Mesothelial cell of epicardium (in vitro differentiated cells): ENCODE measurements around the gene TRIM47. TPM values are rescaled to one million over a fixed set of nuclear protein-coding genes. Genes with fewer than 3 reads are reported as not detected.
A peak's percentile ranks its signal among the peaks of the same experiment; 100 is the strongest.

ENCODE experiments used
- DNase-seq, 2 experiments: peaks; one replicate each; pipeline ENCODE4 v3.0.0; 2021; ENCODE audit warnings: low spot score in 2 of 2; ENCODE audit not compliant: unreplicated experiment in 2 of 2
- H3K27ac Mint-ChIP-seq: 2 replicates; pipeline ENCODE4 v1.8.0; 2021; ENCODE audit warnings: mixed read lengths
- H3K27me3 Mint-ChIP-seq: 2 replicates; pipeline ENCODE4 v1.8.0; 2021; ENCODE audit warnings: low read depth, mixed read lengths
- H3K36me3 Mint-ChIP-seq: 2 replicates; pipeline ENCODE4 v1.8.0; 2021; ENCODE audit warnings: mixed read lengths
- H3K4me1 Mint-ChIP-seq: 2 replicates; pipeline ENCODE4 v1.8.0; 2021; ENCODE audit warnings: mixed read lengths
- H3K4me3 Mint-ChIP-seq: 2 replicates; pipeline ENCODE4 v1.8.0; 2021; ENCODE audit warnings: mild to moderate bottlenecking, moderate library complexity, mixed read lengths
- H3K9me3 Mint-ChIP-seq: 2 replicates; pipeline ENCODE4 v1.8.0; 2021; ENCODE audit warnings: mixed read lengths
- total RNA-seq: library from RNA; stranded (reverse); gene quantifications from 3 replicates; pipeline ENCODE4 v1.2.1, GENCODE V29; 2021
- TF ChIP-seq, protein P1 (sequence below): fragments of 200-600 bp; sonication (generic); IDR thresholded peaks from one replicate; pipeline ENCODE4 v1.5.0; 2021; ENCODE audit warnings: antibody characterized with exemption; ENCODE audit not compliant: unreplicated experiment

Gene TRIM47
- total RNA-seq, 1 donor from 2014 or later, result 2.9 TPM

DNA sequence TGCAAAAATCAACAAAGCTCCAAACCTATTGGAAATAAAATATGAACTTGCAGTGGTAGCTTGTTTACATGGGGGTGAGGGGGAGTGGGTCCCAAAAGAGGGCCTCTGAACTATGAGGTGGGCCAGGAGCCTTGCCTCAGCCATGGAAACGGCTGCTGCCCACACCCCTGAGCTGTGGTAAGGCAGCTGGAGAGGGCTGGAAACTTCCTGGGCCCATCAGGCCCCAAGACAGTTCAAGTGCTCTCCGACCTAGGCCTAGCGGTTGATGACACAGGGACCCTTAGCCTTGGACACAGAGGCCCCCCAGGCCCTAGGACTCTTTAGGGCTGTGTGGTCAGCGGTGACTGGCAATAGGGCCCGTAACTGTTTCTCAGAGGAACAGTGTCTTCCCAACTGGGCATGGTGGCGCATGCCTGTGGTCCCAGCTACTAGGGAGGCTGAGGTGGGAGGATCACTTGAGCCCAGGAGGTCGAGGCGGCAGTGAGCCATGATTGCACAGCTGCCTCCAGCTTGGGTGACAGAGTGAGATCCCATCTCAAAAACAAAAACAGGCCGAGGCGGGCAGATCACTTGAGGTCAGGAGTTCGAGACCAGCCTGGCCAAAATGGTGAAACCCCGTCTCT lies 52.5 kb downstream of the TRIM47 start:
- DNase-seq, result no peak
- no peak overlapping the region for H3K4me3 Mint-ChIP-seq
- H3K9me3 Mint-ChIP-seq, result no peaks in the 10 kb centered on the region
- TF ChIP-seq, protein P1, sequence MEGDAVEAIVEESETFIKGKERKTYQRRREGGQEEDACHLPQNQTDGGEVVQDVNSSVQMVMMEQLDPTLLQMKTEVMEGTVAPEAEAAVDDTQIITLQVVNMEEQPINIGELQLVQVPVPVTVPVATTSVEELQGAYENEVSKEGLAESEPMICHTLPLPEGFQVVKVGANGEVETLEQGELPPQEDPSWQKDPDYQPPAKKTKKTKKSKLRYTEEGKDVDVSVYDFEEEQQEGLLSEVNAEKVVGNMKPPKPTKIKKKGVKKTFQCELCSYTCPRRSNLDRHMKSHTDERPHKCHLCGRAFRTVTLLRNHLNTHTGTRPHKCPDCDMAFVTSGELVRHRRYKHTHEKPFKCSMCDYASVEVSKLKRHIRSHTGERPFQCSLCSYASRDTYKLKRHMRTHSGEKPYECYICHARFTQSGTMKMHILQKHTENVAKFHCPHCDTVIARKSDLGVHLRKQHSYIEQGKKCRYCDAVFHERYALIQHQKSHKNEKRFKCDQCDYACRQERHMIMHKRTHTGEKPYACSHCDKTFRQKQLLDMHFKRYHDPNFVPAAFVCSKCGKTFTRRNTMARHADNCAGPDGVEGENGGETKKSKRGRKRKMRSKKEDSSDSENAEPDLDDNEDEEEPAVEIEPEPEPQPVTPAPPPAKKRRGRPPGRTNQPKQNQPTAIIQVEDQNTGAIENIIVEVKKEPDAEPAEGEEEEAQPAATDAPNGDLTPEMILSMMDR, result no peak
- no peak overlapping the region for H3K27ac Mint-ChIP-seq
- H3K27me3 Mint-ChIP-seq, result no peaks in the 10 kb centered on the region
- peaks cover 9% of the 10 kb centered on the region for H3K36me3 Mint-ChIP-seq
- peaks cover 15% of the 10 kb centered on the region for H3K4me1 Mint-ChIP-seq

DNA sequence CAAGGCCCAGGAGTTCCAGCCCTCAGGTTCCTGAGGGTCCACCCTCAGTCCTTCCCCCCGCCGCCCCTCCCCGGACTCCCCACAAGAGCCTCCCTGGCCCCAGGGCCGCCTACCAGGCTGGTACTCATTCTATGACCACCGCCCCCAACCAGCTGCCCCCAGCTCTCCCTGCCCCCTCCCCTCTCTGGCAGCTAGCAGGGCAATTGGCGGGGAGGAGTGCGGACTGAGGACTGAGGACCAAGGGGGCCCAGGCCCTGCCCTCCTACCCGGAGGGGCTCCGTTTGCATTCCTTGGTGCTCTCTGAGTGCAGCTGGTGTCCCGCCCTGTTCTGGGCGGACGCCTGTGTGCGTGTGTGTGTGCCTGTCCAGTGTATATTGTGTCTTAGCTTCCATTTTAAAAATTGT lies 53.2 kb downstream of the TRIM47 start:
- Mint-ChIP-seq H3K36me3 (peaks cover 12% of the 10 kb centered on the region), H3K27ac (peak overlapping the region; percentile 68)
- TF ChIP-seq, protein P1, result no peak

DNA sequence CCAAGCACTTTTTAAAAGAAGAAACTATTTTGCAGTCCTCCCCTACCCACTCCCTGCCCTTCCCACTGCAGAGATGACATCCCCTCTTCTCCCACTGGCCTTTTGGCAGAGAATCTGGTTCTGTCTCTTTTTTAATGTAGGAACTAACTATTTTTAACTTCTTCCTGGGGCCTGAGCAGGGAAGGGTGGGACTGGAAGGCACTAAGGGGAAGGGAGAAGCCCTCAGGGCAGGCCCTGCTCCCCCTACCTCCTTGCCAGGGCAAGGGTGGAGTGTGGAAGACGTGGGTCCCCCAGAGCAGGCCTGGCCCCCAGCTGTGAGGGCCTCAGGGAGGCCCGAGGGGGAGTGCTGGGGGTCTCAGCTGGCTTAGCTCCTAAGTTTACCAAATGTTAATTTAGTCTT lies 53.7 kb downstream of the TRIM47 start:
- TF ChIP-seq, protein P1, result no peak
- peaks cover 13% of the 10 kb centered on the region for H3K36me3 Mint-ChIP-seq
- no peak overlapping the region for H3K4me3 Mint-ChIP-seq
- DNase-seq, result no peak
- H3K9me3 Mint-ChIP-seq, result no peaks in the 10 kb centered on the region
- H3K27me3 Mint-ChIP-seq, result no peaks in the 10 kb centered on the region
- peaks cover 15% of the 10 kb centered on the region for H3K4me1 Mint-ChIP-seq
- peak overlapping the region; percentile 61 for H3K27ac Mint-ChIP-seq

More for the DNA sequence above, 53.2 kb downstream of the TRIM47 start:
- Mint-ChIP-seq H3K4me3 (no peak overlapping the region), H3K27me3 (no peaks in the 10 kb centered on the region), H3K4me1 (peaks cover 15% of the 10 kb centered on the region), H3K9me3 (no peaks in the 10 kb centered on the region)
- DNase-seq, result no peak

Other genes with a start within 250 kb of the TRIM47 start
- 0.95 to 1.7 TPM (median 1.5 TPM) in 3 replicates for gene SMIM5, start 245.1 kb downstream of the TRIM47 start, total RNA-seq
- gene RECQL5, start 211.4 kb downstream of the TRIM47 start, total RNA-seq, result 56.9 to 63.3 TPM (median 62.6 TPM) in 3 replicates
- 96.0 to 109 TPM (median 106 TPM) in 3 replicates for gene SAP30BP, start 211.2 kb downstream of the TRIM47 start, total RNA-seq
- gene ITGB4, start 157.1 kb downstream of the TRIM47 start, total RNA-seq, result 112 to 117 TPM (median 116 TPM) in 3 replicates
- 28.0 to 32.1 TPM (median 30.4 TPM) in 3 replicates for gene GALK1, start 113.4 kb downstream of the TRIM47 start, total RNA-seq
- 63.4 to 66.4 TPM (median 65.4 TPM) in 3 replicates for gene UNK, start 93.8 kb downstream of the TRIM47 start, total RNA-seq
- gene UNC13D, start 34.2 kb downstream of the TRIM47 start, total RNA-seq, result 6.0 to 7.7 TPM (median 6.8 TPM) in 3 replicates
- 42.3 to 46.0 TPM (median 45.8 TPM) in 3 replicates for gene WBP2, start 23.2 kb downstream of the TRIM47 start, total RNA-seq
- gene TRIM65, start 18.4 kb upstream of the TRIM47 start, total RNA-seq, result 21.2 to 21.9 TPM (median 21.4 TPM) in 3 replicates
- 77.8 to 91.1 TPM (median 82.2 TPM) in 3 replicates for gene MRPL38, start 26.3 kb upstream of the TRIM47 start, total RNA-seq
- gene FBF1, start 62.5 kb upstream of the TRIM47 start, total RNA-seq, result 22.4 to 24.6 TPM (median 23.4 TPM) in 3 replicates
- gene ACOX1, start 100.6 kb upstream of the TRIM47 start, total RNA-seq, result 52.2 to 57.5 TPM (median 54.3 TPM) in 3 replicates
- 35.5 to 39.4 TPM (median 37.5 TPM) in 3 replicates for gene TEN1, start 100.7 kb upstream of the TRIM47 start, total RNA-seq
- gene CDK3, start 122.3 kb upstream of the TRIM47 start, total RNA-seq, result 34.7 to 36.5 TPM (median 34.9 TPM) in 3 replicates
- 0.16 to 0.47 TPM (median 0.25 TPM) in 3 replicates for gene EVPL, start 148.7 kb upstream of the TRIM47 start, total RNA-seq
- gene SRP68, start 193.9 kb upstream of the TRIM47 start, total RNA-seq, result 74.9 to 80.5 TPM (median 80.1 TPM) in 3 replicates
- gene GALR2, start 196.2 kb upstream of the TRIM47 start, total RNA-seq, result not detected in 3 replicates
- 0.18 TPM in 1 of 3 replicates, not detected in the others for gene ZACN, start 200.6 kb upstream of the TRIM47 start, total RNA-seq
- 254 to 261 TPM (median 258 TPM) in 3 replicates for gene EXOC7, start 225.2 kb upstream of the TRIM47 start, total RNA-seq